Panc1 (cell line): ENCODE results near the gene CASP6.

Experiments
- POLR2AphosphoS5 ChIP-seq: IDR thresholded peaks from 2 replicates; pipeline ENCODE4 v1.6.1; 2012; ENCODE audit warnings: mild to moderate bottlenecking, low read depth, low read length, moderate library complexity
- TF ChIP-seq, protein P1 (sequence below): fragments of 450-650 bp; IDR thresholded peaks from 2 replicates; pipeline ENCODE4 v1.5.1; 2017; ENCODE audit warnings: mild to moderate bottlenecking

DNA sequence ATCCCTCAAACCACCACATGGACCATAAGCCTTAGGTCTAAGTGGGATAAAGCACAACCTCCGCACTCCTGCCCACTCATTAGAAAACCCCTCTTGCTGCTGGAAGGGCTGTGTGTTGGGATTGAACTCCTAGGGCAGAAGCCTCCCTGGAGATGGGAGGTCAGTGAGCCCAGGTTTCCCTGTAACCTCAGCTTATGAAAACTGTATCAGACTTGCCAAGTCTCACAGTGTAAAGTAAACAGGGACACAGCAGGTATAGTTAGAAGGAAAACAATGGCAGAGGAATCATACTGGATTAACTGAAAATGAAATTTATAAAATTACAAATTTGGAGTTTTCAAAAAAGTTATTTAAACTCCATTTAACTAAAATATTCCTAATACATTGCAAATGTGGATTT lies 29.9 kb downstream of the CASP6 start:
- TF ChIP-seq, protein P1, sequence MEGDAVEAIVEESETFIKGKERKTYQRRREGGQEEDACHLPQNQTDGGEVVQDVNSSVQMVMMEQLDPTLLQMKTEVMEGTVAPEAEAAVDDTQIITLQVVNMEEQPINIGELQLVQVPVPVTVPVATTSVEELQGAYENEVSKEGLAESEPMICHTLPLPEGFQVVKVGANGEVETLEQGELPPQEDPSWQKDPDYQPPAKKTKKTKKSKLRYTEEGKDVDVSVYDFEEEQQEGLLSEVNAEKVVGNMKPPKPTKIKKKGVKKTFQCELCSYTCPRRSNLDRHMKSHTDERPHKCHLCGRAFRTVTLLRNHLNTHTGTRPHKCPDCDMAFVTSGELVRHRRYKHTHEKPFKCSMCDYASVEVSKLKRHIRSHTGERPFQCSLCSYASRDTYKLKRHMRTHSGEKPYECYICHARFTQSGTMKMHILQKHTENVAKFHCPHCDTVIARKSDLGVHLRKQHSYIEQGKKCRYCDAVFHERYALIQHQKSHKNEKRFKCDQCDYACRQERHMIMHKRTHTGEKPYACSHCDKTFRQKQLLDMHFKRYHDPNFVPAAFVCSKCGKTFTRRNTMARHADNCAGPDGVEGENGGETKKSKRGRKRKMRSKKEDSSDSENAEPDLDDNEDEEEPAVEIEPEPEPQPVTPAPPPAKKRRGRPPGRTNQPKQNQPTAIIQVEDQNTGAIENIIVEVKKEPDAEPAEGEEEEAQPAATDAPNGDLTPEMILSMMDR = no peak
- no peak for TF ChIP-seq POLR2AphosphoS5
